IPS-20b (cell line): ENCODE results near the gene LRRC42.

Experiments used
- H3K27ac ChIP-seq: one replicate; pipeline ENCODE4 v1.5.1; 2013; ENCODE audit warnings: low read length
- H3K27me3 ChIP-seq: 2 replicates; pipeline ENCODE4 v1.6.1; 2013; ENCODE audit warnings: mild to moderate bottlenecking, low read length, inconsistent platforms; ENCODE audit not compliant: insufficient read depth
- H3K36me3 ChIP-seq: 2 replicates; pipeline ENCODE4 v1.6.1; 2013; ENCODE audit warnings: low read depth, mild to moderate bottlenecking, inconsistent platforms, low read length, moderate library complexity; ENCODE audit not compliant: insufficient read depth
- H3K4me1 ChIP-seq: 2 replicates; pipeline ENCODE4 v1.6.1; 2013; ENCODE audit warnings: mild to moderate bottlenecking, control low read depth, inconsistent platforms, low read length, moderate library complexity; ENCODE audit not compliant: insufficient read depth
- H3K4me3 ChIP-seq: 2 replicates; pipeline ENCODE4 v1.5.1; 2013; ENCODE audit warnings: mild to moderate bottlenecking, low read length, inconsistent platforms
- H3K9ac ChIP-seq: 2 replicates; pipeline ENCODE4 v1.6.1; 2013; ENCODE audit warnings: low read depth, mild to moderate bottlenecking, inconsistent platforms, low read length, moderate library complexity
- H3K9me3 ChIP-seq: 2 replicates; pipeline ENCODE4 v1.6.1; 2013; ENCODE audit warnings: mild to moderate bottlenecking, low read depth, low read length, inconsistent platforms; ENCODE audit not compliant: insufficient read depth

The LRRC42 gene

GRCh38 chr1:54011316-54012007, 65.3 kb downstream of the LRRC42 start:
- Histone ChIP-seq H3K27me3 (no peaks in the 10 kb centered on the region), H3K9me3 (no peaks in the 10 kb centered on the region), H3K9ac (no peak overlapping the region), H3K36me3 (no peaks in the 10 kb centered on the region), H3K4me3 (no peak overlapping the region), H3K4me1 (no peaks in the 10 kb centered on the region), H3K27ac (no peak overlapping the region)

- Histone ChIP-seq H3K4me1 (no peaks in the 10 kb centered on the region), H3K36me3 (no peaks in the 10 kb centered on the region), H3K27ac (no peak overlapping the region), H3K4me3 (no peak overlapping the region), H3K9ac (no peak overlapping the region), H3K9me3 (no peaks in the 10 kb centered on the region), H3K27me3 (no peaks in the 10 kb centered on the region)
Measured at GRCh38 chr1:54012008-54012325, 65.8 kb downstream of the LRRC42 start.

- H3K9me3 ChIP-seq, result no peaks in the 10 kb centered on the region
- H3K27ac ChIP-seq, result no peak overlapping the region
Measured at GRCh38 chr1:54012863-54013262, 66.7 kb downstream of the LRRC42 start.

GRCh38 chr1:54013393-54014008, 67.4 kb downstream of the LRRC42 start:
- no peaks in the 10 kb centered on the region for H3K9me3 ChIP-seq
- no peaks in the 10 kb centered on the region for H3K36me3 ChIP-seq
- no peaks in the 10 kb centered on the region for H3K4me1 ChIP-seq
- no peak overlapping the region for H3K27ac ChIP-seq
- no peak overlapping the region for H3K9ac ChIP-seq
- no peak overlapping the region for H3K4me3 ChIP-seq
- no peaks in the 10 kb centered on the region for H3K27me3 ChIP-seq

More at GRCh38 chr1:54012863-54013262, 66.7 kb downstream of the LRRC42 start:
- Histone ChIP-seq H3K27me3 (no peaks in the 10 kb centered on the region), H3K9ac (no peak overlapping the region), H3K36me3 (no peaks in the 10 kb centered on the region), H3K4me3 (no peak overlapping the region), H3K4me1 (no peaks in the 10 kb centered on the region)

- Histone ChIP-seq H3K4me1 (no peaks in the 10 kb centered on the region), H3K4me3 (no peak overlapping the region), H3K27ac (no peak overlapping the region), H3K9me3 (no peaks in the 10 kb centered on the region), H3K36me3 (no peaks in the 10 kb centered on the region), H3K9ac (no peak overlapping the region), H3K27me3 (no peaks in the 10 kb centered on the region)
Measured at GRCh38 chr1:54014009-54014629, 68.0 kb downstream of the LRRC42 start.

- no peaks in the 10 kb centered on the region for H3K27me3 ChIP-seq
- no peaks in the 10 kb centered on the region for H3K9me3 ChIP-seq
- no peak overlapping the region for H3K27ac ChIP-seq
Measured at GRCh38 chr1:54016343-54017282, 70.5 kb downstream of the LRRC42 start.

More at GRCh38 chr1:54016343-54017282, 70.5 kb downstream of the LRRC42 start:
- H3K9ac ChIP-seq, result no peak overlapping the region
- no peaks in the 10 kb centered on the region for H3K36me3 ChIP-seq
- no peak overlapping the region for H3K4me3 ChIP-seq
- no peaks in the 10 kb centered on the region for H3K4me1 ChIP-seq
